COLO668 (cell line): ENCODE measurements around the gene FRMD1.

Experiments
- DNase-seq: peaks from one replicate; lab custom pipeline; 2025; ENCODE audit not compliant: unreplicated experiment; lab: John Stamatoyannopoulos, UW

FRMD1 gene

DNA sequence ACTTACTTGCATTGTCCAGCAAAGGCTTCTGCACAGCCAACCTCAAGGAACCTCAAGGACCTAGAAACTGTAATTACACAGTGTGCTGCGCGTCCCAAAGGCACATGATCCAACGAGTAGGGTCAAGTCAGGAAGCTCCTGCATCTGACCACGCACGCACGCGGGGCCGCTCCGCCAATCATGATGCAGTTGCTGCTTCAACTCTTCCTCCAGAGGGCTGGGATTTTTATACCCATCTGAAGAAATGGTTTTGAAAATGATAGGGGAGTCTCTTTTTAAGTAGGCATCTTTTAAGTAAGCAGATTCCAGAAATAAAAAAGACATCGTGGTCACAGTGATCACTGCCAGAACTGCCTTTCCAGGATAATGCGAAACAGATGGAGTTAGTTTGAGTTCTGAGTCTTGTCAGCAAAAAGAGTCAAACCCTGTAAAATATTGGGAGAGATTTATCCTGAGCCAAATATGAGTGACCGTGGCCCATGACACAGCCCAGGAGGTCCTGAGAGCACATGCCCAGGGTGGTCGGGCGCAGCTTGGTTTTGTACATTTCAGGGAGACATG lies 47.5 kb downstream of the FRMD1 start:
- no peak for DNase-seq

DNA sequence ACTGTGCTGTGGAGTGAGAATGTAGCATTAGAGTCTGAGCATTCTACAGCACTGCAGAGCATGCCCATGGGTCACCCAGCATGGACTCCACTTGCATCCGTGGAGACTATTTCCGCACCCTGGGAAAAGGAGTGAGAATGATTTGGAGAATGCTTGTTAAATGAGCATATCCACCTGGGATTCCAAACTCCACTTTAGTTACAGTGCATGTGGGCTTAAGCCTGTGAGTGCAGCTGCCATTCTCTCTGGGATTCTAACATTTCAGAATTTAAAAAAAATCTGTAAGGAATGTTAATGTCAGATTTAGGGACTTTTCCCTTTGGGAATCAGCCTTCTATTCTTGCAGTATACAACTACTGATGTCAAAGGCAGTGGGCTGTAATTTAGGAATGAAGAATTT lies 48.1 kb downstream of the FRMD1 start:
- DNase-seq, result no peak

DNA sequence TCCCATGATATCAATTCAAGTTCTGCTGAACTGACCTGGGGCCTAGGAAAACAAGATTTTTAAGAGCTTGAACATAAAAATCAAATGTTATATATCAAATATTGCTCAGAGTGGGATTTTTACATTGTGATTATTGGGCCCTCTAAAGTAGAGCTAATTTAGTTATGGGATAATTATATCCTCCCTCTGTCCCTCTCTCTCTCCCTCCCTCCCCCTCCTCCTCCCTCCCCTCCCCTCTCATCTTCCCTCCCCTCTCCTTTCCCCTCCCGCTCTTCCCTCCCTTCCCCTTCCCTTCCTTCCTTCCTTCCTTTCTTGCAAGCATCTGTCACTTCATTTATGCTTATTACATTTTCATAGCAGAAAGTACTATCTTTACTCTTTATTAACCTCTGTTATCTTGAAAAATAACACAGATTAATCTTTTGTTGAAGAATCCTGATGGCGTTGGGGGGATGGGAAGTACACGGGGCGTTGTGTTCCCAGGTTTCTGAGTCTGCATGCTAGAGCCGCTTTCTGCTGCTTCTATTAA lies 48.7 kb downstream of the FRMD1 start:
- DNase-seq, result no peak

DNA sequence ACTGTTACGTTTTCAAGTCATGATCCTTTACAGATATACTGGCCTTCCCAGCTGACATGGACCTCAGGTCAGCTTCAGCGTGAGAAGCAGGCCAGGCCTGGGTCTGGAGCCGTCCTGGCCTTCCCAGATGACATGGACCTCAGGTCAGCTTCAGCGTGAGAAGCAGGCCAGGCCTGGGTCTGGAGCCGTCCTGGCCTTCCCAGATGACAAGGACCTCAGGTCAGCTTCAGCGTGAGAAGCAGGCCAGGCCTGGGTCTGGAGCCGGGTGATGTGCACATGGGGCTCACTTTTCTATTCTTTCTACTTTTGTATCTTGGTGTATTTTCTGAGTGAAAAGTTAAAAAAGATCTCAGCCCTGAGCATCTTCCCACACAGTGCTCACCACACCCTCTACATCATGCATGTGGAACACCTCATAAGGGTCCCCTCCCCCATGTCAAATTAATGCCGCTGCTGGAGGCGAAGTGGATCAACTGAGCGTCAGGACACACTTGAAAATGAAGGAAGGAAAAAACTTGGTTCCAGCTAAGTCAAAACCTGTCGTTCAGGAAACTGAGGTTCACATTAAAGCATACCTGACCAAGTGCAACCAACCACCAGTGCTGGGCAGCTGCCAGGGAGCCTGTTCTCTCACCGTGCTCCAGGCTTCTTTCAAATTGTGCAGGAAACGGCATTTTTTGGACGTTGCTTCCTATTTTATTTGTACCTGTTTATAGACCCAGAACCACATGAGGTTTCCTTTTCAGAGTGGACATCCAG lies 49.4 kb downstream of the FRMD1 start:
- no peak for DNase-seq

DNA sequence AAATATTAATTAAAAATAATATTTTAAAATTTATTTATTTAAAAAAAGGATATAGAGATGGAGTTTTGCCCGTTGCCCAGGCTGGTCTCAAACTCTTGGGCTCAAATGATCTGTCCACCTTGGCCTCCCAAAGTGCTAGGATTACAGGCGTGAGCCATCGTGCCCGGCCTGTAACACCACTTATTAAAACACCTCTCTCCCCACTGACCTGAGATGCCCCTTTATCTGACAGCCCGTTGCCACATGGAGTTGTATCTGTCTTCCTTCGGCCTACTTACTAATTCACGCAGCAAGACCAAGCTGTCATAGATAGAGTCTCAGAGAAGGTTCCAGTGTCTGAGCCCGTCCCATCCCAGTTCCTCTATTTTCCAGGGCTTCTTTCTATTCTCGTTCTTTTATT lies 50.8 kb downstream of the FRMD1 start:
- no peak for DNase-seq

DNA sequence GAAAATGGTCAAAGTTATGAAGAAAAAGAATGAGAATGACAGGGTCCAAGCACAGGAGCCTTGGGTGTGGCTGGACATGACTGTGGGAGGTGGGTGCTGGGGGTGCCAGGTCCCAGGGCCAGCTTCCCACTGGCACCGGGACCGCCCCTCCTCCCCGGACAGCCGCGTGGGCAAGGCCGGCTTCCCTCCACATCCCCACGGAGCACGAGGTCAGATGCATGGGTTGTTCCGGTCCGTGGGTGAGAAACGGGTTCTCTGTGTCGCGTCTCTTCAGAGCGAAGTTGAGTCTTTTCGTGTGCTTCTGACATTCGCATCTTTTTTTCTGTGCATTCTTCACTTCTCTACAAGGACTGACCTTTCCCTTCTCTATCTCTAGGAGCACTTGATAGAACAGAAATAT lies 51.5 kb downstream of the FRMD1 start:
- no peak for DNase-seq

DNA sequence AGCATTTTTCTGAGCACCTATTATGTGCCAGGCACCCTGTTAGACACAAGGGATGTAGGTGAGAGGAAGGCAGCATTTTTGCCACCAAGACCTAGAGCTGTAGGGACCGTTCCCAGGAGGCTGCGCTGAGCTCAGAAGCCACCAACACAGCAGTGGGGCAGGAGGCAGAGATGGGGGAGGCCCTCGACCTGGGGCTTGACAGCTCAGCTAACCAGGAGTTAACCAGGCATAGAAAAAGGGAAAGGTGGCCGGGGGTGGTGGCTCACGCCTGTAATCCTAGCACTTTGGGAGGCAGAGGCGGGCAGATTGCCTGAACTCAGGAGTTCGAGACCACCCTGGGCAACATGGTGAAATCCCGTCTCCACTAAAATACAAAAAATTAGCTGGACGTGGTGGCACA lies 52.1 kb downstream of the FRMD1 start:
- DNase-seq, result no peak

DNA sequence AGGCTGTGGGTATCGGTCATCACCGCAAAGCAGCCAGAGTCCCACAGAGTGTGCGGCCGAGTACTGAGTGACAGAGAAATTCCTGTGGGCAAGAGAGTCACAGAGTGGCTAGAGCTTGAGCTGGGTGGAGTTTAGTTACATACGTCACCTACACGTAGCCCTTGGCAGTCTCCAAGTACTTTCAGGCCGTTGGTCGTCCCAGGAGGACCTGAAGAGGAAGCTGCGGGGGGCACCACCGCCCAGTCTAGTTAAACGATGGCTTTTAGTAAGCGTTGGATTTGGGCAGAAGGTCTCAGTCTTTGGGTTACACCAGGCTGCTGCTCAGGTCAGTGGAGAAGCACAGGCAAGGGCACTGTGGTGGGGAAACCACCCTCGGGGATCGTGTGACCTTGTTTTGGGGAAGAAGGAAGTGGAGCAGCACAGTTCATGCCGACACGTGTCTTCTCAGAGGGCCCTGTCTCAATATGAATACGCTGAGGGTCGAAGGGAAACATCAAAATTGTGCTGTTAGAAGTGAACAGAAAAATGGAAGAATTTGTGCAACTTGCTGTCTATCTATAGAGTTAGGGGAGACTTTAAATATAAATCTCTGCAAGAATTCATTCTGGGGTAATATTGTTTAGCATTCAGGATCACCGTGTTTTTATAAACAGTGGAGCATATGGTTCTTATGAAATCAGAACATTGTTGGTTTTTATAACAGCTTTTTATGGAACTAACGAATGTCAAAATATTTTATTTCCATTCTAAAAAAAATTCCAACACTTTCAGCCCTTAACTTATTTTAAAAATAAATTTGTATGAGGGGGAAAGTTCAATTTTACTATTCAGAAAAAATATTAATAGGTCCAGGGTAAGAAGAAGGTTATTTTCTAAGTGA lies 52.9 kb downstream of the FRMD1 start:
- no peak for DNase-seq

DNA sequence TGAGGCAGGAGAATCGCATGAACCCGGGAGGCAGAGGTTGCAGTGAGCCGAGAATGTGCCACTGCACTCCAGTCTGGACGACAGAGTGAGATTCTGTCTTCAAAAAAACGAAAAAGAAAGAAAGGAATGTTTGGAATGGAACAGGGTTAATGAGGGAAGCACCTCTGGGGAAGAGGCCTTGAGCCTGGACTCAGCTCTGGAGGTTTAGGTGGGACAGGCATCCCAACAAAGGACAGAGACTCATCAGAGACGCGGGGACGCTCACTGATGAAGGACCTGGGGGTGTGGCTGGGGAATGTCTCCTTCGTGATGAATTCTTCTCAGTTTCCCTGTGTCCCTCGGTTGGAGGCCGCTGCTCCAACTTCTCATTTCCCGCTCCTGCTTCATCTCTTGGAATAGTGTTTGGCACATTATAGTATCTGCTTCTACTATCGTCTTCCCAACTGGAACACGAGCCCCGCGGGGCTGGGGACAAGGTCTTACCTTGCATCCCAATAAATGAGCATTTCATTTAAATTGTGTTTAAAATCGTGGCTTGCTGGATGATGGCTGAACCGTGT lies 54.0 kb downstream of the FRMD1 start:
- DNase-seq, result no peak

DNA sequence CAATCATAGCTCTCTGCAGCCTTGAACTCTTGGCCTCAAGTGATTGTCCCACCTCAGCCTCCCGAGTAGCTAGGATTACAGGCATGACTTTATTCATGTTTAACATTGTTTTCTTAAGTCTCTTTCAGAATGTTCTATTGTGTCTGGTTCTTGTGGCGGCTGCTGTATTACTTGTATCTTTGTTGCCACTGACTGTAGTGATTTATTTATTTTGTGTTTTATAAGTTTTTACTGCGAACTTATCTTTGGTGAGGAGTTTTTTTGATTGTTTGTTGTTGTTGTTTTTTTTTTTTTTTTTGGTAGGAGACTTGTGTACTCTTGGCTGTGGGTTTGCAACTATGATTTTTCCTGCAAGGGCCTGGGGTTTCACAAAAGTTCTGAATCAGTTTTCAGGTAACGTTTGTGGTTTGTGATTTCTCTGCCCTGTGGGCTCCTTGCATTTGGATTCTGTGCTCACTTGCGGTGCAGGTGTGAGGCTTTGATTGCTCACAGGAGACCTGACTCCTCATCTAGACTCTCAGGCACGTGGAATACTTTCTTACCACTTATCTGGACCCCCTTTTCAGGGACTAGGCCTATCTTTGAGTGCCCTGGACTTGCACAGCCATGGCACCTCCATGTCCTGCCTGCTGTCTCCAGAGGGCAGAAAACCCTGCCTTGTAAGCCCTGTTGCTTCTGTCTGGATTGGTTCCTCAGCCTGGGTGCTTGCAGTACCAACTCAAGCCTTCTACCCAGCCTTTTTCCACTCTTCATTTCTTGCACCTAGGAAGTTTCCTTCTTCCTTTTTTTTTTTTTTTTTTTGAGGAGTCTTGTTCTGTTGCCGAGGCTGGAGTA lies 56.3 kb downstream of the FRMD1 start:
- no peak for DNase-seq

DNA sequence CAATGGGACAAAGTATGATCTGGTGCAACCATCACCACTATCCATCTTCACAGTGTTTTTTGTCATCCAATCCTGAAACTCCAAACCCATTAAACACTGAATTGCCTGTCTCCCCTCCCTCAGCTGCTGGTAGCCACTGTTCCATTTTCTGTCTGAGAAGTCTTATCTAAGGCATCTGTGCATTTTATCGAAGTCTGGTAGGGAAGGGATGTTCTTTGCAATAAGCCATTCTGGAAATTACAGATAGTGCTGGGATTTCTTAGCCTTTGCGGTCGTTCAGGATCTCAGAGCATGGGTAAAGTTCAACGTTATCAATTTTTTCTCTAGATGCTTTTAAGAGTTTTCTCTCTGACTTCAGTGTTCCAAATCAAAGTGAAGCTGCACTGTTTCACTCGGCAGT lies 57.4 kb downstream of the FRMD1 start:
- no peak for DNase-seq

DNA sequence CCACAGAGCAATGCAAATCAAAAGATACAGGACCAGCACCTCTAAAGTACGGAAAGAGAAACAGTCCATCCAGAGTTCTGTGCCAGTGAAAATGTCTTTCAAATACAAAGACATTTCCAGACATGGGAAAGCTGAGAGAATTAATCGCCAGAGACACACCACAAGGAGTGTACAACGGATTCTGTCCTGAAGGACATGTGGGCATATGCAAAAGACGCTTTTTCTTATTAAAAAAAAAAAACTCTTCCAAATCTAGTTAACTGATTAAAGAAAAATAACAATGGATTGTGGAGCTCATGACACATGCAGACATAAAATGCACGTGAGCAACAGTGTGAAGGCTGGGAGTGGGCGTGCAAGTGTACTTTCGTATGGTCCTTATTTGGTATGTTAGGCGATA lies 58.8 kb downstream of the FRMD1 start:
- DNase-seq, result no peak

DNA sequence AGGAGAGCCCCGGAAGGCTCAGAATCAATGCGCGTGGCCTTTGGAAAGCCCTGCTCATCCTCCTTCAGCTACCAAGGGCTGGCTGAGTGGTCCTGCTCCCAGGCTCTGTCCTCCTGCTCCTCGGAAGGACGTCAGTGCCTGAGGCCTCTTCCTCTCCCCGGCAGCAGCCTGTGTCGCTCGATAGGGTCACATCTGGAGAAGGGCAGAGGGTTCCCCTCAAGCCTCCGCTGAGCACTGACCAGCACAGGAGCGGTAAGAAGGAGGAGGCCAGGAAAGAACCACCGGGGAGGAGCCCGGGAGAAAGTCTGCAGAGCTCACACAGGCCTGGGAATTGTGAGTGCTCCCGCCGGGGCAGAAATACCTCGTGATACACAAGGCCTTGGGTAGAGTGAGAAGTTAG lies 60.3 kb downstream of the FRMD1 start:
- no peak for DNase-seq

DNA sequence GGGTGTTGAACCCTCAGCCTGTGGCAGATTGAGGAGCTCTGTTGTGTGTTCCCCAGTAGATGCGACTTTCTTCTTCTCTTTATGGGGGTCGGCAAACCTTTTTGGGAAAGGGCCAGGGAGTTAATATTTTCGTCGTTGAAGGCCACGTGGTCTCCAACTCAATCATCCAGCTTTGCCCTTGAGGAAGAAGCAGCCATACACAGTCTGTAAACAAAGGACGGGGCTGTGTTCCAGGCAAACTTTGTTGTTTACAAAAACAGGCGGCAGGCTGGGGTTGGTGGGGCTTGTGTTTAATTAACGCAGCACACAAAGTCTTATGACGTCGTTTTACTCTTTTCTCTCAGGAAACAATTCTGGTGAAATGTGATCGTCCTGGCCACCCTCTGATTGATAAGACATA lies 61.4 kb downstream of the FRMD1 start:
- no peak for DNase-seq

DNA sequence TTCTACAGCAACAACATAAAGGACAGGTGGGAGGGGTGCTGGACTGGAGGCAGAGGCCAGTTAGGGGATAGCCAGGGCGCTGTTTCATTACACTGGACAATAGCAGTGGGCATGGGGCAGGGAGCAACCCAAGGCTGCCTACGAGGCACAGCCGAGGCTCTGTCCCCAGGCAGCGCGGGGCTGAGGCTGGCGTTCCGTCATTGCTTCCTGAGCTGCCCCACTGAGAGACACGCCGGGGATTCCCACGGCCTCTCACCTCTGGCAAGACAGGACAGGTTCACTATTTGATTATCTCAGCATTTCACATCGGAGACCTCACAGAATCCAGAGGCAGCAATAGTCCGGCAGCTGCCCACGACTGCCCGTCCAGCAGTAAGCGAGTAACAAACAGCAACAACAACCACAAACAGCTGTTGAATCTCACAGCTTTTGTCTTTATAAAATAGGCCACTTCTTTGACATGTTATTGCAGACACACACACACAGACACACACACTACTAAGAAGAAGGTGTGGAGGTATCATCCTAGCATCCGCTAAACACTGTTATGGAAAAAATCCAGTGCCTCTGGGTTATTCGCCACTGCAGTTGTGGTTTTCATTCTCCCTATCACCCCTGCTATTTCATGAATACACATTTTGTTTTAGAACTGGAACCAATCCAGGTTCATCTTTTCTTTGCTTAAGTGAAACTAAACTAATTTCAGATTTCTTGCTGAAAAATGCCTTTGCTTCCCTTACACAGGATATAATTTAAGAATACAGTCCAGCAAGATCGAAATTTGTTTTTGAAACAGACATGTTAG lies 62.1 kb downstream of the FRMD1 start:
- no peak for DNase-seq

DNA sequence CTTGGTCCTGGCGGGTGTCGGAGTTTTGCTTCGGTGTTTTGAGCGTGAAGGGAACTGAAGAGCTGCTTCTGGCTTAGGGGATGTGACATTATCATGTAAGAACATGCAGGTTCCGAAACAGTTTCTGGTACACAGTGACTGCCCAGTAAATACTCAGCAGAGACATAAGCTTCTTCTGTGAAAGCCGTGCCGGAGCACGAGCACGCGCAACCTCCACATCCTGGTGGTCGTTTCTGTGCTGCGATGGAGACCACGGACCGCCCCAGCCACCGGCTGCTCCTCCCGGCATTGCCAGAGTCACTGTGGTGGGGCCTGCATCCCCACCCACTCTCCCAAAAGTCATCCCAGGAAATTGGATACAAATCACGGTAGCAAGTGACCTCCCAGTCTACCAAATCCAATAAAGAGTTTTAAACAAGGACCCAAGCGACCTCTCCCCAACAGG lies 62.8 kb downstream of the FRMD1 start:
- DNase-seq, result no peak

DNA sequence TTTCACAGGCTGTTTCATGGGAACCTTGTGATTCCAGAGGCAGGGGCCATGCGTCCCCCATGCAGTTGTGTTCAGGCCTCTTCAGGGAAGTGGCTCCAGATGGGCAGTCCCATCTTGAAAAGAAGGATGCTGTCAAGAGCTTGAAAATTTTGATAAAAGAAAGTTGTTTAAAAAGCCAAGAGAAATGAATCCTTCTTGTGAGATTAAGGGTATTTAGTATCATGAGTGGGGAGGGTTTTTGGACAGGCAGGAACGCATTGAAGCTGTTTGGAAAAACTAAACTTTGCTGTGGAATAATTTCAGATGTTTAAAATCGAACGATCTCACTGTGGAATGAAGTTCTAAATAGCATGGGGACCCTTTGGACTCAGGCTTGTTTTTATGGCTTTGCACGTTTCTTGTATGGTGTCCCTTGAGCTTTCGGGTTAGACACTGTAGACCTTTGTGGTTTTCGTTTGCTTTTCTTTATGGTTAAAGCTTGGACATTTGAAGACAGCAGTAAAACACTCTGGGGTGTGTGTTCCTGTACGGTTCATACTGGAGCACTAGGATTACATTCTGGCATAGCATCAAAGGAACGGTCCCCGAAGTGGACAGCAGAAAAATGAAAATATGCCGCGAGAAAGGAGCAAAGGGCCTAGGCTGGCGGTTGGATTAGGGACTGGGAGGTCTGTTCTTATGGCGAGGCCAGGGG lies 63.4 kb downstream of the FRMD1 start:
- DNase-seq, result no peak

DNA sequence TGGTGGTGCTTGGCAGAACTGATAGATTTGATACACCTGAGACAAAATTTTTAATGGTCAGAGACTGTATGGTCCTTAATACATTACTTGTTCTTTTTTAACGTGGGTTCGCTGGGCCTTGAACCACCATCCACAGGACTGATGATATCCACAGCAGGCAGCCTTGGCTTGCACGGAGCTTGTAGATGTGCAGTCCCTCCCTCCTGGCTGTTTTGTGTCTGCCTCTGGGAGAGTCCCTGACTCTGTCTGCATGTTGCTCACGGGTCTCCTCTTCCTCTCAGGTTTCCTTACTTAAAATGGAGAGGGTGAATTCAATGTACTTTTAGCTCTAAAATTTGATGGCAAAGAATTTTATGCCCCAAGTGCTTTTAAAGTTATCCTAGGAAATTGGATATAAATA lies 64.0 kb downstream of the FRMD1 start:
- DNase-seq, result no peak

DNA sequence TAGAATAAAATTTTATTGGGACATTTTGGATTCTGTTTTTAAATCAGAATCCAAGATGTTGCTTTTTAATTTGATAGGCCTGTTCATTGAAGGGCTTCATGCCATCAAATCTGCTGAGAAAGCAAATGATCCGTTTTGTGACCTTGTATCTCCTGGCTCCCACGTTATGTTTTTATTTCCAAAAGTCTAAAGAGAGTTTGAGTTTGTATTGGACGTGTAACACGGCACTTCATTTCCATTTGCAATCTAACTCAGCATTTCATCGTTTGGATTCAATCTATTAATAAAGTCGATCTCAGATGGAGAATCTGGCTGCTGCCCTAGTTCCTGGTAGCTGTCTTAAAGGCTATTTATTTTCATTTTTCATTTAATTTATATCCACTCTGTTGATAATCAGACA lies 64.6 kb downstream of the FRMD1 start:
- DNase-seq, result no peak
